IMR-90 (cell line): ENCODE results near the gene PPIA. TPM values are rescaled to one million over a fixed set of nuclear protein-coding genes. Genes with fewer than 3 reads are reported as not detected.

Experiments
- ATAC-seq: fragments of 200-7000 bp; cut with Tn5 transposase; 2 replicates; pipeline ENCODE4 v1.9.1; 2020; ENCODE audit warnings: low read depth, mild to moderate bottlenecking, moderate library complexity
- BruUV-seq: library from RNA; stranded (reverse); fragments of 400-500 nt; replicated peaks from 2 replicates; lab custom pipeline; 2021; lab: Mats Ljungman, UMichigan
- CTCF ChIA-PET: fragments of 300-600 bp; formaldehyde crosslinking; extraction: SDS; loops from one replicate; lab custom pipeline; 2021; ENCODE audit warnings: antibody characterized with exemption; lab: Yijun Ruan, JAX
- POLR2A ChIA-PET: fragments of 300-600 bp; sonication (Branson Sonifier 250); formaldehyde crosslinking; loops from one replicate; lab custom pipeline; 2022; ENCODE audit warnings: antibody characterized with exemption; ENCODE audit not compliant: unreplicated experiment; lab: Charles Lee
- DNase-seq: peaks from one replicate; pipeline ENCODE4 v3.0.0; 2013
- H2AFZ ChIP-seq: replicated peaks from 2 replicates; pipeline ENCODE3; 2013; ENCODE audit warnings: low read length, mild to moderate bottlenecking; ENCODE audit not compliant: poor library complexity
- H2AK5ac ChIP-seq: 2 replicates; pipeline ENCODE4 v1.6.1; 2013; ENCODE audit warnings: low read depth, low read length, inconsistent platforms
- H2AK9ac ChIP-seq: replicated peaks from 2 replicates; pipeline ENCODE3; 2013; ENCODE audit warnings: mild to moderate bottlenecking, low read depth, low read length, moderate library complexity; ENCODE audit not compliant: poor library complexity
- H2BK120ac ChIP-seq: 2 replicates; pipeline ENCODE4 v1.6.1; 2013; ENCODE audit warnings: low read depth, low read length, inconsistent platforms
- H2BK15ac ChIP-seq: 3 replicates; pipeline ENCODE4 v1.6.1; 2013; ENCODE audit warnings: low read depth, low read length, inconsistent platforms
- H2BK20ac ChIP-seq: 2 replicates; pipeline ENCODE4 v1.6.1; 2013; ENCODE audit warnings: low read depth, mild to moderate bottlenecking, inconsistent platforms, low read length, moderate library complexity
- H2BK5ac ChIP-seq: 2 replicates; pipeline ENCODE4 v1.6.1; 2013; ENCODE audit warnings: mild to moderate bottlenecking, low read depth, low read length, inconsistent platforms; ENCODE audit not compliant: poor library complexity, severe bottlenecking
- H3K14ac ChIP-seq: replicated peaks from 2 replicates; pipeline ENCODE4 v1.6.1; 2013; ENCODE audit warnings: low read depth, low read length, inconsistent platforms
- H3K18ac ChIP-seq: 2 replicates; pipeline ENCODE4 v1.6.1; 2013; ENCODE audit warnings: low read depth, low read length, control low read depth
- H3K23ac ChIP-seq: 2 replicates; pipeline ENCODE4 v1.6.1; 2013; ENCODE audit warnings: low read depth, low read length, inconsistent platforms
- H3K27ac ChIP-seq: 2 replicates; pipeline ENCODE4 v1.5.1; 2013; ENCODE audit warnings: mild to moderate bottlenecking, control low read depth, low read length; ENCODE audit not compliant: insufficient read depth
- H3K27me3 ChIP-seq: 2 replicates; pipeline ENCODE4 v1.6.1; 2013; ENCODE audit warnings: low read length; ENCODE audit not compliant: control insufficient read depth, insufficient read depth
- H3K36me3 ChIP-seq: 2 replicates; pipeline ENCODE4 v1.6.1; 2013; ENCODE audit warnings: low read length, mixed read lengths; ENCODE audit not compliant: control insufficient read depth, insufficient read depth
- H3K4ac ChIP-seq: 2 replicates; pipeline ENCODE4 v1.6.1; 2013; ENCODE audit warnings: low read depth, low read length, inconsistent platforms
- H3K4me1 ChIP-seq: 2 replicates; pipeline ENCODE4 v1.6.1; 2013; ENCODE audit warnings: low read length, mixed read lengths; ENCODE audit not compliant: control insufficient read depth, insufficient read depth
- H3K4me2 ChIP-seq: 2 replicates; pipeline ENCODE4 v1.6.1; 2013; ENCODE audit warnings: low read depth, mild to moderate bottlenecking, control low read depth, low read length, moderate library complexity
- H3K4me3 ChIP-seq: 2 replicates; pipeline ENCODE4 v1.5.1; 2013; ENCODE audit warnings: low read depth, mild to moderate bottlenecking, control low read depth, low read length, moderate library complexity; ENCODE audit not compliant: insufficient read depth
- H3K56ac ChIP-seq: 2 replicates; pipeline ENCODE4 v1.6.1; 2013; ENCODE audit warnings: low read length, inconsistent platforms; ENCODE audit not compliant: insufficient read depth; ENCODE audit errors: extremely low read depth
- H3K79me1 ChIP-seq, 2 experiments: 2 replicates each; pipeline ENCODE4 v1.6.1; 2013; ENCODE audit warnings: low read length in 2 of 2, inconsistent platforms in 1 of 2, low read depth in 1 of 2
- H3K9ac ChIP-seq: 2 replicates; pipeline ENCODE4 v1.6.1; 2013; ENCODE audit warnings: low read depth, low read length, control low read depth
- H3K9me1 ChIP-seq: 2 replicates; pipeline ENCODE4 v1.6.1; 2013; ENCODE audit warnings: low read length, inconsistent platforms; ENCODE audit not compliant: insufficient read depth
- H3K9me3 ChIP-seq: 2 replicates; pipeline ENCODE4 v1.6.1; 2013; ENCODE audit warnings: low read length; ENCODE audit not compliant: control insufficient read depth, insufficient read depth
- H4K20me1 ChIP-seq: 2 replicates; pipeline ENCODE4 v1.6.1; 2013; ENCODE audit warnings: low read length, inconsistent platforms; ENCODE audit not compliant: insufficient read depth
- H4K5ac ChIP-seq: 2 replicates; pipeline ENCODE4 v1.6.1; 2013; ENCODE audit warnings: mild to moderate bottlenecking, low read depth, low read length, control low read depth
- H4K8ac ChIP-seq, 2 experiments: 2 replicates each; pipeline ENCODE4 v1.6.1; 2013; ENCODE audit warnings: low read depth in 2 of 2, low read length in 2 of 2, control low read depth in 1 of 2, inconsistent platforms in 1 of 2
- H4K91ac ChIP-seq: 2 replicates; pipeline ENCODE4 v1.6.1; 2013; ENCODE audit warnings: low read depth, low read length, inconsistent platforms; ENCODE audit not compliant: insufficient read depth
- BHLHE40 ChIP-seq: fragments of 150-350 bp; IDR thresholded peaks from 2 replicates; pipeline ENCODE4 v1.6.1; 2016; ENCODE audit warnings: mild to moderate bottlenecking, low read depth, low read length
- CEBPB ChIP-seq: IDR thresholded peaks from 2 replicates; pipeline ENCODE4 v1.6.1; 2012; ENCODE audit warnings: low read depth, low read length, improper control_type of control experiment
- CHD1 ChIP-seq: IDR thresholded peaks from 2 replicates; pipeline ENCODE4 v1.6.1; 2012; ENCODE audit warnings: low read depth, low read length, improper control_type of control experiment
- FOS ChIP-seq: fragments of 150-350 bp; IDR thresholded peaks from 2 replicates; pipeline ENCODE4 v1.6.1; 2016; ENCODE audit warnings: low read depth, low read length
- MAZ ChIP-seq: IDR thresholded peaks from 2 replicates; pipeline ENCODE4 v1.6.1; 2012; ENCODE audit warnings: low read depth, mild to moderate bottlenecking, low read length, improper control_type of control experiment, moderate library complexity, borderline replicate concordance
- MXI1 ChIP-seq: IDR thresholded peaks from 2 replicates; pipeline ENCODE4 v1.6.1; 2012; ENCODE audit warnings: low read depth, mild to moderate bottlenecking, low read length, moderate library complexity, borderline replicate concordance
- NFE2L2 ChIP-seq: fragments of 150-350 bp; IDR thresholded peaks from 2 replicates; pipeline ENCODE4 v1.6.1; 2016; ENCODE audit warnings: low read depth, mild to moderate bottlenecking, low read length
- POLR2A ChIP-seq: IDR thresholded peaks from 2 replicates; pipeline ENCODE4 v1.6.1; 2012; ENCODE audit warnings: mild to moderate bottlenecking, low read depth, low read length
- RAD21 ChIP-seq: IDR thresholded peaks from 2 replicates; pipeline ENCODE4 v1.6.1; 2012; ENCODE audit warnings: low read length, improper control_type of control experiment
- RCOR1 ChIP-seq: IDR thresholded peaks from 2 replicates; pipeline ENCODE4 v1.6.1; 2012; ENCODE audit warnings: mild to moderate bottlenecking, low read length, improper control_type of control experiment; ENCODE audit not compliant: insufficient replicate concordance
- RFX5 ChIP-seq: IDR thresholded peaks from 2 replicates; pipeline ENCODE4 v1.8.0; 2012; ENCODE audit warnings: low read depth, mild to moderate bottlenecking, low read length, moderate library complexity
- SMC3 ChIP-seq: fragments of 150-350 bp; IDR thresholded peaks from 2 replicates; pipeline ENCODE4 v1.6.1; 2016; ENCODE audit warnings: low read depth, mild to moderate bottlenecking, antibody characterized with exemption, low read length, moderate library complexity
- whole genome bisulfite sequencing, 2 experiments: methylation state at CpG; one replicate each; pipeline versions ENCODE4 v1.1.5 to v1.1.7; 2013; ENCODE audit warnings: missing lambda C conversion rate in 2 of 2; ENCODE audit not compliant: insufficient read length in 1 of 2; ENCODE audit errors: extremely low coverage in 2 of 2; 5-methylcytosine and 5-hydroxymethylcytosine counted together
- dilution Hi-C: fragments of 300-500 bp; cut with HindIII; formaldehyde crosslinking; loops from one replicate; pipeline ENCODE4 v1.14.3; 2018; ENCODE audit warnings: low sequenced_read_pairs; ENCODE audit not compliant: unreplicated experiment
- in situ Hi-C: fragments of 300-500 bp; cut with MboI; formaldehyde crosslinking; loops from 3 replicates; pipeline ENCODE4 v1.14.3; 2019; ENCODE audit warnings: low sequenced_read_pairs, inconsistent platforms, mixed read lengths
- intact Hi-C: fragments of 100-400 bp; cut with micrococcal nuclease; formaldehyde crosslinking; loops from 2 replicates; pipeline ENCODE4 v1.10.0; 2022
- polyA plus RNA-seq, 3 experiments: library from polyadenylated mRNA; depleted of rRNA; stranded (reverse); fragments of >200 nt; gene quantifications; 2 replicates each; pipeline ENCODE4 v1.2.3, GENCODE V29; 2012; ENCODE audit warnings: low replicate concordance in 1 of 3
- total RNA-seq: library from RNA; depleted of rRNA; stranded (reverse); fragments of >200 nt; gene quantifications from 2 replicates; pipeline ENCODE4 v1.2.3, GENCODE V29; 2012
- TF ChIP-seq, protein P1 (sequence below): conservative IDR thresholded peaks from 2 replicates; pipeline ENCODE4 v1.5.1; 2012; ENCODE audit warnings: mild to moderate bottlenecking, low read depth, low read length, improper control_type of control experiment
- TF ChIP-seq, protein P2 (sequence below): fragments of 150-350 bp; IDR thresholded peaks from 2 replicates; pipeline ENCODE4 v1.6.1; 2017; ENCODE audit warnings: mild to moderate bottlenecking, antibody characterized with exemption, low read length, low read depth
- TF ChIP-seq, protein P3 (sequence below): fragments of 150-350 bp; IDR thresholded peaks from 2 replicates; pipeline ENCODE4 v1.6.1; 2016; ENCODE audit warnings: low read depth, mild to moderate bottlenecking, low read length, moderate library complexity, borderline replicate concordance

PPIA gene
- total and polyA plus RNA-seq, 2 of the 4 experiments (the other 2 are of a cell fraction): 3,396 to 4,883 TPM

DNA sequence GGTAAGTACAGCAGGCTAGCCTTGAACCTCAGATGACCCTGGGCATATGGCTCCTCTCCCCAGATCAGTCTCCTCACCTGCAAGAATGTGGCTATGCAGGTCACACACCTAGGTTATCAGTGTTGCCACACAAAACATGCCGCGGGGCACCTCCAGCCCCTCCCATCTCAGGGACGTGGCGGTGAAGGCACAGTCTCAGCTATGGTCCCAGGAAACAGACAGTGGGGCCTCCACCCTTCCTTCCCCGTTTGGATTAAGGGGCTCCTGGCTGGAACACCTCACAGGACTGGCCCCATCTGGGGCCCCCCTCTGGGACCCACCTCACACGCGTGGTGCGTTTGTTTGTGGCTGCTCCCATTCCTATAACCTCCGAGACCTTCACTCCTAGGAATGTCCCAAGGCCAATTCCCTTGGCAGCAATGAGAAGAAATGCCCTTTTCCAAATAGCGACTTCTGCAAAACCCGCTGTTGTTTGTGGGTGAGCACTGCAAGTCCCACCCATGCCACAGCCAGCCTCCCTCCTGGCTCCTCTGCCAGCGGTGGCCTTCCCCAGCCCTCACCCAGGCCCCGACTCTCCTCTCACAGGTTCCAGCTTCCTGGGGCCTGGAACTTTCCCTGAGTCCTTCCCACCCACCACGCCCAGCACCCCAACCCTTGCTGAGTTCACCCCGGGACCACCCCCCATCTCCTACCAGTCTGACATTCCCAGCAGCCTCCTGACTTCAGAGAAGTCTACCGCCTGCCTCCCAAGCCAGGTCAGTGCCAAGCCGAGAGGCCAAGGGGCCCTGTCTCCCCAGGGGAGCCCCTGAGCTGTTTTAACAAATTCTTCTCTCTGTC is 30.7 kb upstream of the PPIA start:
- ChIA-PET POLR2A (no interaction called here), CTCF (no interaction called here)
- H4K8ac ChIP-seq: no peak overlapping the region
- in situ Hi-C loops (no loop called here), dilution Hi-C loops (no loop called here), intact Hi-C loops (no loop called here)
- H3K4ac ChIP-seq: no peak overlapping the region
- no peak overlapping the region for H2AK5ac ChIP-seq
- no peak overlapping the region for H4K5ac ChIP-seq
- 98% methylated on average over 12 of the region's 17 CpGs; no CpG with 5 or more reads in 1 of the 2 experiments for WGBS, 2 experiments
- no peak overlapping the region for H2BK120ac ChIP-seq
- no peak for DNase-seq
- H4K91ac ChIP-seq: no peak overlapping the region
- ATAC-seq: no peak
- no peak overlapping the region for H2BK5ac ChIP-seq
- H3K4me2 ChIP-seq: no peak overlapping the region
- no peak overlapping the region for H3K56ac ChIP-seq
- H3K9me3 ChIP-seq: no peaks in the 10 kb centered on the region
- H4K20me1 ChIP-seq: peaks cover 6% of the 10 kb centered on the region
- peaks cover 20% of the 10 kb centered on the region for H3K9me1 ChIP-seq
- no peak overlapping the region for H2AFZ ChIP-seq
- no peak overlapping the region for H3K14ac ChIP-seq
- peaks cover 63% of the 10 kb centered on the region for H3K36me3 ChIP-seq
- H3K4me3 ChIP-seq: no peak overlapping the region
- no peak overlapping the region for H2AK9ac ChIP-seq
- H2BK20ac ChIP-seq: no peak overlapping the region
- H3K4me1 ChIP-seq: peaks cover 32% of the 10 kb centered on the region
- no peak overlapping the region for H3K9ac ChIP-seq
- no peak overlapping the region for H3K23ac ChIP-seq
- no TSS peak for BruUV-seq
- H3K79me1 ChIP-seq: peaks cover 0 to 15% of the 10 kb centered on the region in 2 experiments; a peak in 3 of 4 replicates
- H3K27me3 ChIP-seq: no peaks in the 10 kb centered on the region
- no peak overlapping the region for H3K18ac ChIP-seq
- H3K27ac ChIP-seq: no peak overlapping the region
- H2BK15ac ChIP-seq: no peak overlapping the region
- no peak for TF ChIP-seq CEBPB
- TF ChIP-seq, protein P1, sequence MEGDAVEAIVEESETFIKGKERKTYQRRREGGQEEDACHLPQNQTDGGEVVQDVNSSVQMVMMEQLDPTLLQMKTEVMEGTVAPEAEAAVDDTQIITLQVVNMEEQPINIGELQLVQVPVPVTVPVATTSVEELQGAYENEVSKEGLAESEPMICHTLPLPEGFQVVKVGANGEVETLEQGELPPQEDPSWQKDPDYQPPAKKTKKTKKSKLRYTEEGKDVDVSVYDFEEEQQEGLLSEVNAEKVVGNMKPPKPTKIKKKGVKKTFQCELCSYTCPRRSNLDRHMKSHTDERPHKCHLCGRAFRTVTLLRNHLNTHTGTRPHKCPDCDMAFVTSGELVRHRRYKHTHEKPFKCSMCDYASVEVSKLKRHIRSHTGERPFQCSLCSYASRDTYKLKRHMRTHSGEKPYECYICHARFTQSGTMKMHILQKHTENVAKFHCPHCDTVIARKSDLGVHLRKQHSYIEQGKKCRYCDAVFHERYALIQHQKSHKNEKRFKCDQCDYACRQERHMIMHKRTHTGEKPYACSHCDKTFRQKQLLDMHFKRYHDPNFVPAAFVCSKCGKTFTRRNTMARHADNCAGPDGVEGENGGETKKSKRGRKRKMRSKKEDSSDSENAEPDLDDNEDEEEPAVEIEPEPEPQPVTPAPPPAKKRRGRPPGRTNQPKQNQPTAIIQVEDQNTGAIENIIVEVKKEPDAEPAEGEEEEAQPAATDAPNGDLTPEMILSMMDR: no peak
- TF ChIP-seq FOS: no peak
- TF ChIP-seq, protein P2, sequence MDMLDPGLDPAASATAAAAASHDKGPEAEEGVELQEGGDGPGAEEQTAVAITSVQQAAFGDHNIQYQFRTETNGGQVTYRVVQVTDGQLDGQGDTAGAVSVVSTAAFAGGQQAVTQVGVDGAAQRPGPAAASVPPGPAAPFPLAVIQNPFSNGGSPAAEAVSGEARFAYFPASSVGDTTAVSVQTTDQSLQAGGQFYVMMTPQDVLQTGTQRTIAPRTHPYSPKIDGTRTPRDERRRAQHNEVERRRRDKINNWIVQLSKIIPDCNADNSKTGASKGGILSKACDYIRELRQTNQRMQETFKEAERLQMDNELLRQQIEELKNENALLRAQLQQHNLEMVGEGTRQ: no peak
- no peak for TF ChIP-seq MXI1
- TF ChIP-seq RCOR1: no peak
- TF ChIP-seq, protein P3, sequence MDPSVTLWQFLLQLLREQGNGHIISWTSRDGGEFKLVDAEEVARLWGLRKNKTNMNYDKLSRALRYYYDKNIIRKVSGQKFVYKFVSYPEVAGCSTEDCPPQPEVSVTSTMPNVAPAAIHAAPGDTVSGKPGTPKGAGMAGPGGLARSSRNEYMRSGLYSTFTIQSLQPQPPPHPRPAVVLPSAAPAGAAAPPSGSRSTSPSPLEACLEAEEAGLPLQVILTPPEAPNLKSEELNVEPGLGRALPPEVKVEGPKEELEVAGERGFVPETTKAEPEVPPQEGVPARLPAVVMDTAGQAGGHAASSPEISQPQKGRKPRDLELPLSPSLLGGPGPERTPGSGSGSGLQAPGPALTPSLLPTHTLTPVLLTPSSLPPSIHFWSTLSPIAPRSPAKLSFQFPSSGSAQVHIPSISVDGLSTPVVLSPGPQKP: no peak
- TF ChIP-seq RFX5: no peak
- no peak for TF ChIP-seq NFE2L2
- no peak for TF ChIP-seq POLR2A
- no peak for TF ChIP-seq CHD1
- no peak for TF ChIP-seq MAZ
- no peak for TF ChIP-seq BHLHE40
- TF ChIP-seq SMC3: no peak
- no peak for TF ChIP-seq RAD21
